Trophoblast cell (in vitro differentiated cells and primary cell): ENCODE results near the gene DAGLB.
A peak's percentile ranks its signal among the peaks of the same experiment; 100 is the strongest.

ENCODE experiments used
- DNase-seq, 2 donors: peaks; one replicate each; pipeline ENCODE4 v3.0.0-alpha.2; 2016
- H2AFZ ChIP-seq: 2 replicates; pipeline ENCODE4 v1.6.1; 2013; ENCODE audit warnings: low read length, moderate library complexity, mild to moderate bottlenecking; ENCODE audit not compliant: insufficient read depth, poor library complexity
- H2AK5ac ChIP-seq: 2 replicates; pipeline ENCODE4 v1.6.1; 2013; ENCODE audit warnings: mild to moderate bottlenecking, low read length
- H2BK120ac ChIP-seq: 2 replicates; pipeline ENCODE4 v1.6.1; 2013; ENCODE audit warnings: low read length, mild to moderate bottlenecking, moderate library complexity; ENCODE audit not compliant: insufficient read depth, poor library complexity
- H2BK12ac ChIP-seq: 2 replicates; pipeline ENCODE4 v1.6.1; 2013; ENCODE audit warnings: mild to moderate bottlenecking, low read length, moderate library complexity
- H2BK5ac ChIP-seq: 2 replicates; pipeline ENCODE4 v1.6.1; 2013; ENCODE audit warnings: low read length, low read depth, moderate library complexity, mild to moderate bottlenecking; ENCODE audit not compliant: poor library complexity
- H3K14ac ChIP-seq: 2 replicates; pipeline ENCODE4 v1.6.1; 2013; ENCODE audit warnings: mild to moderate bottlenecking, low read length
- H3K18ac ChIP-seq: 2 replicates; pipeline ENCODE4 v1.6.1; 2013; ENCODE audit warnings: mild to moderate bottlenecking, low read length
- H3K23ac ChIP-seq: 2 replicates; pipeline ENCODE4 v1.6.1; 2013; ENCODE audit warnings: low read length
- H3K27ac ChIP-seq: 2 replicates; pipeline ENCODE4 v1.5.1; 2013; ENCODE audit warnings: low read depth, mild to moderate bottlenecking, inconsistent platforms, low read length, moderate library complexity
- H3K27me3 ChIP-seq: 2 replicates; pipeline ENCODE4 v1.6.1; 2013; ENCODE audit warnings: inconsistent platforms, mild to moderate bottlenecking, low read length, moderate library complexity; ENCODE audit not compliant: insufficient read depth
- H3K36me3 ChIP-seq, 2 experiments: 1 replicate in 1 of 2; 2 replicates in 1 of 2; pipeline ENCODE4 v1.6.1; 2013; ENCODE audit warnings: low read length in 2 of 2, mild to moderate bottlenecking in 2 of 2, moderate library complexity in 1 of 2; ENCODE audit not compliant: insufficient read depth in 2 of 2, control insufficient read depth in 1 of 2
- H3K4ac ChIP-seq: 2 replicates; pipeline ENCODE4 v1.6.1; 2013; ENCODE audit warnings: low read depth, mild to moderate bottlenecking, low read length, moderate library complexity
- H3K4me1 ChIP-seq, 2 experiments: 1 replicate in 1 of 2; 2 replicates in 1 of 2; pipeline ENCODE4 v1.6.1; 2013; ENCODE audit warnings: low read length in 2 of 2, mild to moderate bottlenecking in 2 of 2, moderate library complexity in 1 of 2; ENCODE audit not compliant: insufficient read depth in 2 of 2, control insufficient read depth in 1 of 2
- H3K4me2 ChIP-seq: 2 replicates; pipeline ENCODE4 v1.6.1; 2013; ENCODE audit warnings: inconsistent platforms, mild to moderate bottlenecking, low read length, moderate library complexity
- H3K4me3 ChIP-seq: 2 replicates; pipeline ENCODE4 v1.5.1; 2013; ENCODE audit warnings: mild to moderate bottlenecking, low read depth, low read length, inconsistent platforms
- H3K79me1 ChIP-seq: one replicate; pipeline ENCODE4 v1.6.1; 2013; ENCODE audit warnings: low read length
- H3K79me2 ChIP-seq: 2 replicates; pipeline ENCODE4 v1.6.1; 2013; ENCODE audit warnings: low read length, mild to moderate bottlenecking; ENCODE audit not compliant: control insufficient read depth, insufficient read depth, poor library complexity
- H3K9ac ChIP-seq: 2 replicates; pipeline ENCODE4 v1.6.1; 2013; ENCODE audit warnings: mild to moderate bottlenecking, low read length
- H3K9me3 ChIP-seq: 2 replicates; pipeline ENCODE4 v1.6.1; 2013; ENCODE audit warnings: low read depth, mild to moderate bottlenecking, control low read depth, inconsistent platforms, low read length; ENCODE audit not compliant: insufficient read depth
- H4K12ac ChIP-seq: 2 replicates; pipeline ENCODE4 v1.6.1; 2013; ENCODE audit warnings: low read depth, mild to moderate bottlenecking, low read length, moderate library complexity
- H4K8ac ChIP-seq: 2 replicates; pipeline ENCODE4 v1.6.1; 2013; ENCODE audit warnings: low read depth, mild to moderate bottlenecking, low read length, moderate library complexity
- H4K91ac ChIP-seq: one replicate; pipeline ENCODE4 v1.6.1; 2013; ENCODE audit warnings: low read depth, mild to moderate bottlenecking, low read length, moderate library complexity
- WGBS: extraction: QIAGEN DNeasy Blood & Tissue Kit; methylation state at CpG from one replicate; pipeline ENCODE4 v1.1.7; 2013; ENCODE audit warnings: missing lambda C conversion rate; ENCODE audit not compliant: insufficient read length, insufficient coverage; ENCODE audit errors: extremely low coverage; 5-methylcytosine and 5-hydroxymethylcytosine counted together

DAGLB gene

GRCh38 chr7:6436385-6436685, 11.4 kb downstream of the DAGLB start:
- Histone ChIP-seq H3K9ac (no peak overlapping the region), H3K18ac (no peak overlapping the region)
- DNase-seq: no peak

GRCh38 chr7:6435486-6436384, 12.0 kb downstream of the DAGLB start:
- Histone ChIP-seq H3K4me1 (peaks cover 9% of the 10 kb centered on the region in 2 experiments), H3K79me2 (no peaks in the 10 kb centered on the region), H3K9me3 (no peaks in the 10 kb centered on the region), H3K23ac (no peak overlapping the region), H2AFZ (no peak overlapping the region), H2BK5ac (no peak overlapping the region), H2AK5ac (no peak overlapping the region), H3K27ac (no peak overlapping the region), H3K14ac (no peak overlapping the region), H3K4ac (no peak overlapping the region), H4K8ac (no peak overlapping the region), H3K9ac (no peak overlapping the region), H3K18ac (no peak overlapping the region), H3K36me3 (peaks cover 13 to 20% of the 10 kb centered on the region in 2 experiments), H3K4me3 (no peak overlapping the region), H3K27me3 (no peaks in the 10 kb centered on the region), H2BK120ac (no peak overlapping the region), H3K79me1 (no peaks in the 10 kb centered on the region), H4K91ac (no peak overlapping the region), H3K4me2 (no peak overlapping the region), H2BK12ac (no peak overlapping the region), H4K12ac (peak overlapping the region; percentile 46)
- peak; percentile 80 to 95 for DNase-seq
- WGBS: no CpG with 5 or more reads among the region's 27 CpGs

More at GRCh38 chr7:6436385-6436685, 11.4 kb downstream of the DAGLB start:
- H4K91ac ChIP-seq: no peak overlapping the region
- H2BK120ac ChIP-seq: no peak overlapping the region
- H2BK12ac ChIP-seq: no peak overlapping the region
- no peak overlapping the region for H4K8ac ChIP-seq
- no CpG with 5 or more reads among the region's 10 CpGs for WGBS
- peaks cover 9% of the 10 kb centered on the region in 2 experiments for H3K4me1 ChIP-seq
- H3K14ac ChIP-seq: no peak overlapping the region
- no peaks in the 10 kb centered on the region for H3K9me3 ChIP-seq
- no peak overlapping the region for H3K23ac ChIP-seq
- H2BK5ac ChIP-seq: no peak overlapping the region
- no peaks in the 10 kb centered on the region for H3K79me1 ChIP-seq
- H3K27me3 ChIP-seq: no peaks in the 10 kb centered on the region
- H3K79me2 ChIP-seq: no peaks in the 10 kb centered on the region
- H2AFZ ChIP-seq: no peak overlapping the region
- H3K4ac ChIP-seq: no peak overlapping the region
- no peak overlapping the region for H2AK5ac ChIP-seq
- no peak overlapping the region for H3K4me2 ChIP-seq
- no peak overlapping the region for H3K4me3 ChIP-seq
- H3K27ac ChIP-seq: no peak overlapping the region
- peaks cover 13 to 20% of the 10 kb centered on the region in 2 experiments for H3K36me3 ChIP-seq
- H4K12ac ChIP-seq: no peak overlapping the region

GRCh38 chr7:6433784-6434615, 13.8 kb downstream of the DAGLB start:
- Histone ChIP-seq H4K8ac (no peak overlapping the region), H4K91ac (no peak overlapping the region), H3K79me2 (no peaks in the 10 kb centered on the region), H3K4me1 (peaks cover 5 to 8% of the 10 kb centered on the region in 2 experiments), H4K12ac (no peak overlapping the region), H3K18ac (no peak overlapping the region), H3K4me2 (no peak overlapping the region), H3K27ac (no peak overlapping the region), H3K9me3 (no peaks in the 10 kb centered on the region), H3K14ac (no peak overlapping the region), H3K23ac (no peak overlapping the region), H2BK5ac (no peak overlapping the region), H2BK120ac (no peak overlapping the region), H2AK5ac (no peak overlapping the region), H2AFZ (no peak overlapping the region), H2BK12ac (no peak overlapping the region), H3K4ac (no peak overlapping the region), H3K79me1 (no peaks in the 10 kb centered on the region), H3K4me3 (no peak overlapping the region), H3K36me3 (peaks cover 15 to 25% of the 10 kb centered on the region in 2 experiments), H3K27me3 (no peaks in the 10 kb centered on the region), H3K9ac (no peak overlapping the region)
- DNase-seq: no peak
- WGBS: no CpG with 5 or more reads among the region's 17 CpGs

- no peak overlapping the region for H4K12ac ChIP-seq
- H2BK12ac ChIP-seq: no peak overlapping the region
- no peak overlapping the region for H2AK5ac ChIP-seq
- no peak overlapping the region for H4K8ac ChIP-seq
- no peak overlapping the region for H2BK120ac ChIP-seq
- no peak overlapping the region for H3K18ac ChIP-seq
- no peaks in the 10 kb centered on the region for H3K79me1 ChIP-seq
- no peak overlapping the region for H4K91ac ChIP-seq
- H3K36me3 ChIP-seq: peaks cover 19 to 29% of the 10 kb centered on the region in 2 experiments
- H3K23ac ChIP-seq: no peak overlapping the region
- no peak overlapping the region for H3K4ac ChIP-seq
- DNase-seq: no peak
- H3K79me2 ChIP-seq: no peaks in the 10 kb centered on the region
- H2AFZ ChIP-seq: no peak overlapping the region
- H3K14ac ChIP-seq: no peak overlapping the region
- no peak overlapping the region for H3K4me3 ChIP-seq
- no peak overlapping the region for H3K4me2 ChIP-seq
- no CpG with 5 or more reads among the region's 6 CpGs for WGBS
- H3K9ac ChIP-seq: no peak overlapping the region
- H3K27ac ChIP-seq: no peak overlapping the region
- no peak overlapping the region for H2BK5ac ChIP-seq
- no peaks in the 10 kb centered on the region for H3K27me3 ChIP-seq
- peaks cover 0 to 2% of the 10 kb centered on the region in 2 experiments for H3K4me1 ChIP-seq
- no peaks in the 10 kb centered on the region for H3K9me3 ChIP-seq
Measured at GRCh38 chr7:6432781-6433180, 15.0 kb downstream of the DAGLB start.
